ENCODE results near the gene TMEM91. TPM values are rescaled to one million over a fixed set of nuclear protein-coding genes. Genes with fewer than 3 reads are reported as not detected.

TMEM91 gene
- total and polyA plus RNA-seq, 2 of the 8 experiments (the other 6 are each of a cell fraction or from before 2014, with no cell fraction given), result 5.3 to 7.4 TPM

DNA sequence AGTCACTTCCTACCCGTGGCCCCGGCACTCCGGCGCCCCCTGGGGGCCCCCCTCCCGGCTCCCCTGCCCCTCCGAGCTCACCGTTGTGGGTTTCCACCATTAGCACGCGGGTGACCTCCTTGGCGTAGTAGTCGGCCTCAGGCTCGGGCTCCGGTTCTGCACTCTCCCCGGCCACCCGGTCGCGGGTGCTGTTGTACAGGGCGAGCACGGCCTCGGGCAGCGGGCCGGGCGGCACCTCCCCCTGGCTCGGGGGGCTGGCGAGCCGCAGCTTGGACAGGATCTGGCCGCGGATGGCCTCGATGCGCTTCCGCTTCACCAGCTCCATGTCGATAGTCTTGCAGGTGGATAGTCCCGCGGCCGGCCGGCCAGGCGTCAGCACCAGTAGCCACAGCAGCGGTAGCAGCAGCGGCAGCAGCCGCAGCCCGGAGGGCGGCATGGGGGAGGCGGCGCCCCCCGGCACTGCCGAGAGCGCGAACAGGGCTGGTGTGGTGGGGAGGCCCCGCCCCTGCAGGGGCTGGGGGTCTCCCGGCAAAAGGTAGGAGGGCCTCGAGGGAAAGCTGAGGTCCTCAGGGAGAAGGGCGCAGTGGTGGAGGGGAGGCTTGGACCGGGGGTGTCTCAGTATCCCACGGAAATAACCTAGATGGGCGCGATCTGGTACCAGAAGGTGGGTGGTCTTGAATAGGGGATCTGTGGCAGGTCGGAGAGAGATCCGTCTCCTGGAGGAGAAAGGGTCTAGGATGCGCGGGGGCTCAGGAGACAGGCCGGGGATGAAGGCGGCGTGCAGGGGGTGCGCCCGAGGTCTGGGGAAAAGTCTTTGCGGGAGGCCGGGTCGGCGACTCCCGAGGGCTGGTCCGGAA, 23.5 kb upstream of the TMEM91 start:
- H2AFZ ChIP-seq (ENCODE audit: low read length), result peak overlapping the region; percentile 47; the same call in 1 of the 2 replicates
- CTCF ChIA-PET (ENCODE audit: partially characterized antibody), result interaction anchor here (0.6 to 8.0 kb wide), 20 partner anchors 9 to 327 kb away, joined by 3 to 37 read pairs (median 4); partner anchors contain the start of genes B9D2 and DMAC2
- TF ChIP-seq SP2 (IDR thresholded peaks at IDR 0.05; ENCODE audit: low read length), result no peak
- no peak for TF ChIP-seq GABPA (IDR thresholded peaks at IDR 0.05; ENCODE audit: borderline replicate concordance, insufficient read depth, low read length)
- no peak for TF ChIP-seq TCF12 (IDR thresholded peaks at IDR 0.05; ENCODE audit: low read depth, low read length)
- TF ChIP-seq, protein P1, sequence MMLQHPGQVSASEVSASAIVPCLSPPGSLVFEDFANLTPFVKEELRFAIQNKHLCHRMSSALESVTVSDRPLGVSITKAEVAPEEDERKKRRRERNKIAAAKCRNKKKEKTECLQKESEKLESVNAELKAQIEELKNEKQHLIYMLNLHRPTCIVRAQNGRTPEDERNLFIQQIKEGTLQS (IDR thresholded peaks at IDR 0.05; ENCODE audit: insufficient read depth, low read depth, low read length), result no peak
- no peak for TF ChIP-seq SP1 (IDR thresholded peaks at IDR 0.05; ENCODE audit: low read depth, low read length)
- peak; percentile 43; the same call in 1 of the 2 replicates for TF ChIP-seq SUZ12 (IDR thresholded peaks at IDR 0.05; ENCODE audit: low read length)
- no peak for TF ChIP-seq POLR2AphosphoS5 (IDR thresholded peaks at IDR 0.05; ENCODE audit: low read depth, low read length)
- TF ChIP-seq TAF1 (IDR thresholded peaks at IDR 0.05; ENCODE audit: low read depth, low read length), result no peak
- peak; percentile 39 for TF ChIP-seq ASH2L (IDR thresholded peaks at IDR 0.05; ENCODE audit: low read length)
- no peak for TF ChIP-seq BRCA1 (IDR thresholded peaks at IDR 0.05; ENCODE audit: low read depth, low read length)
- TF ChIP-seq HDAC6 (IDR thresholded peaks at IDR 0.05; ENCODE audit: low read depth, low read length), result no peak

More for the DNA sequence above, 23.5 kb upstream of the TMEM91 start:
- Histone ChIP-seq H3K4me1 (replicated peaks in 1 of 4; ENCODE audit: control insufficient read depth in 3 of 4, insufficient read depth in 4 of 4, low read length in 3 of 4) (peaks cover 0 to 14% (median 4%) of the 10 kb centered on the region in 4 experiments; a peak in 5 of 7 replicates), H3K9ac (replicated peaks in 1 of 4; ENCODE audit: extremely low read depth in 1 of 4, low read depth in 3 of 4, low read length in 3 of 4) (peak overlapping the region in 1 of 4 experiments; percentile 25; a peak in 1 of 7 replicates), H3K23me2 (ENCODE audit: low read depth, low read length) (peaks cover 27% of the 10 kb centered on the region), H4K91ac (replicated peaks; ENCODE audit: insufficient read length, low read length) (peak overlapping the region; percentile 64), H3K23ac (ENCODE audit: insufficient read length) (no peak overlapping the region), H2AK5ac (ENCODE audit: low read depth, low read length) (no peak overlapping the region), H2BK12ac (ENCODE audit: low read depth, low read length) (peak overlapping the region; percentile 17; the same call in 1 of the 2 replicates), H3K4ac (replicated peaks; ENCODE audit: insufficient read length, low read depth, low read length) (peak overlapping the region; percentile 47), H3K27me3 (replicated peaks in 1 of 4; ENCODE audit: control insufficient read depth in 3 of 4, extremely low read depth in 1 of 4, insufficient read depth in 3 of 4, low read length in 3 of 4) (peaks cover 10 to 36% (median 28%) of the 10 kb centered on the region in 4 experiments), H3K79me1 (ENCODE audit: low read depth, low read length) (no peaks in the 10 kb centered on the region; the same call in 1 of the 2 replicates), H3K14ac (ENCODE audit: insufficient read length) (no peak overlapping the region), H3K18ac (ENCODE audit: extremely low read depth, low read length) (peak overlapping the region; percentile 71), H3K4me2 (ENCODE audit: insufficient read depth in 1 of 2, low read depth in 2 of 2, low read length in 2 of 2) (peak overlapping the region; percentile 88 to 92), H2BK15ac (ENCODE audit: low read length) (peak overlapping the region; percentile 81; the same call in 1 of the 2 replicates), H2BK20ac (ENCODE audit: low read length) (no peak overlapping the region), H2BK120ac (replicated peaks; ENCODE audit: low read depth, low read length) (peak overlapping the region; percentile 35), H3K56ac (replicated peaks; ENCODE audit: insufficient read length, low read depth, low read length) (no peak overlapping the region), H4K8ac (ENCODE audit: extremely low read depth, insufficient read depth, low read length) (peak overlapping the region; percentile 81), H3K36me3 (ENCODE audit: control insufficient read depth in 2 of 4, insufficient read depth in 4 of 4, low read length in 3 of 4) (no peaks in the 10 kb centered on the region), H3K27ac (ENCODE audit: low read depth, low read length) (no peak overlapping the region), H2BK5ac (ENCODE audit: low read depth, low read length) (peak overlapping the region; percentile 85; the same call in 1 of the 2 replicates), H3K9me3 (ENCODE audit: insufficient read depth in 2 of 2, low read depth in 1 of 2, low read length in 1 of 2) (no peaks in the 10 kb centered on the region), H4K20me1 (replicated peaks in 1 of 2; ENCODE audit: control insufficient read depth in 1 of 2, insufficient read depth in 2 of 2, low read length in 2 of 2) (peaks cover 0 to 6% of the 10 kb centered on the region in 2 experiments), H3K79me2 (ENCODE audit: control insufficient read depth in 1 of 2, insufficient read depth in 2 of 2, low read length in 2 of 2) (no peaks in the 10 kb centered on the region), H4K5ac (ENCODE audit: insufficient read length, low read depth, low read length) (peak overlapping the region; percentile 15), H3K4me3 (ENCODE audit: extremely low read depth in 1 of 4, insufficient read depth in 2 of 4, low read depth in 3 of 4, low read length in 4 of 4) (peak overlapping the region; percentile 52 to 75 (median 70))
- FAIRE-seq (no peak), DNase-seq (ENCODE audit: low read depth in 1 of 2, low spot score in 2 of 2) (peak in 1 of 2 experiments; percentile 88)
- POLR2A ChIA-PET (ENCODE audit: partially characterized antibody), result interaction anchor here (0.6 to 5.4 kb wide), 15 partner anchors 11 to 586 kb away, joined by 3 to 29 read pairs (median 4); partner anchors contain the start of genes B3GNT8, B9D2 and CCDC97
- 2% methylated on average over 71 of the region's 71 CpGs; no CpG with 5 or more reads in 1 of the 2 experiments for WGBS, 2 experiments (ENCODE audit: extremely low coverage in 1 of 2, insufficient coverage in 1 of 2, insufficient read length in 1 of 2, insufficient replicate concordance in 2 of 2, low coverage in 1 of 2, low lambda C conversion rate in 2 of 2, missing lambda C conversion rate in 1 of 2)

Data from H1 (cell line).